Measurements from ENCODE around the gene DBN1.

GRCh38 chr5:177475563-177476427, 2.4 kb upstream of the DBN1 start:
- TF ChIP-seq POLR2AphosphoS5 (IDR thresholded peaks at IDR 0.05) (no peak), POLR2A (IDR thresholded peaks at IDR 0.05) (no peak)
- TF ChIP-seq, protein P1, sequence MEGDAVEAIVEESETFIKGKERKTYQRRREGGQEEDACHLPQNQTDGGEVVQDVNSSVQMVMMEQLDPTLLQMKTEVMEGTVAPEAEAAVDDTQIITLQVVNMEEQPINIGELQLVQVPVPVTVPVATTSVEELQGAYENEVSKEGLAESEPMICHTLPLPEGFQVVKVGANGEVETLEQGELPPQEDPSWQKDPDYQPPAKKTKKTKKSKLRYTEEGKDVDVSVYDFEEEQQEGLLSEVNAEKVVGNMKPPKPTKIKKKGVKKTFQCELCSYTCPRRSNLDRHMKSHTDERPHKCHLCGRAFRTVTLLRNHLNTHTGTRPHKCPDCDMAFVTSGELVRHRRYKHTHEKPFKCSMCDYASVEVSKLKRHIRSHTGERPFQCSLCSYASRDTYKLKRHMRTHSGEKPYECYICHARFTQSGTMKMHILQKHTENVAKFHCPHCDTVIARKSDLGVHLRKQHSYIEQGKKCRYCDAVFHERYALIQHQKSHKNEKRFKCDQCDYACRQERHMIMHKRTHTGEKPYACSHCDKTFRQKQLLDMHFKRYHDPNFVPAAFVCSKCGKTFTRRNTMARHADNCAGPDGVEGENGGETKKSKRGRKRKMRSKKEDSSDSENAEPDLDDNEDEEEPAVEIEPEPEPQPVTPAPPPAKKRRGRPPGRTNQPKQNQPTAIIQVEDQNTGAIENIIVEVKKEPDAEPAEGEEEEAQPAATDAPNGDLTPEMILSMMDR (IDR thresholded peaks at IDR 0.05) = no peak
